Smooth muscle cell (in vitro differentiated cells): ENCODE data around the gene MYPOP. TPM values are rescaled to one million over a fixed set of nuclear protein-coding genes. Genes with fewer than 3 reads are reported as not detected.

Experiments used
- DNase-seq: peaks from one replicate; lab custom pipeline; 2025; ENCODE audit not compliant: unreplicated experiment; lab: John Stamatoyannopoulos, UW
- H2AFZ ChIP-seq: fragments of 200-600 bp; sonication (generic); 2 replicates; pipeline ENCODE4 v1.6.0; 2016; ENCODE audit warnings: antibody characterized with exemption, low read depth, mild to moderate bottlenecking
- H3F3A ChIP-seq: fragments of 200-600 bp; sonication (generic); 2 replicates; pipeline ENCODE4 v1.6.0; 2017; ENCODE audit warnings: antibody characterized with exemption, low read depth
- H3K27ac ChIP-seq: fragments of 200-600 bp; sonication (generic); 2 replicates; pipeline ENCODE4 v1.5.1; 2016; ENCODE audit warnings: low read depth, mild to moderate bottlenecking
- H3K27me3 ChIP-seq: fragments of 200-600 bp; sonication (generic); 2 replicates; pipeline ENCODE4 v1.6.1; 2016; ENCODE audit warnings: low read depth, mild to moderate bottlenecking
- H3K36me3 ChIP-seq: fragments of 200-600 bp; sonication (generic); 2 replicates; pipeline ENCODE4 v1.5.1; 2016; ENCODE audit warnings: low read depth
- H3K4me1 ChIP-seq: fragments of 200-600 bp; sonication (generic); 2 replicates; pipeline ENCODE4 v1.5.1; 2016; ENCODE audit warnings: low read depth
- H3K4me2 ChIP-seq: fragments of 200-600 bp; sonication (generic); 2 replicates; pipeline ENCODE4 v1.6.0; 2016; ENCODE audit warnings: mild to moderate bottlenecking
- H3K4me3 ChIP-seq: fragments of 200-600 bp; sonication (generic); 2 replicates; pipeline ENCODE4 v1.5.1; 2016; ENCODE audit warnings: mild to moderate bottlenecking
- H3K79me2 ChIP-seq: fragments of 200-600 bp; sonication (generic); 2 replicates; pipeline ENCODE4 v1.6.0; 2016; ENCODE audit warnings: low read depth, mild to moderate bottlenecking
- H3K9ac ChIP-seq: fragments of 200-600 bp; sonication (generic); 2 replicates; pipeline ENCODE4 v1.6.0; 2016; ENCODE audit warnings: low read depth
- H3K9me3 ChIP-seq: fragments of 200-600 bp; sonication (generic); replicated peaks from 2 replicates; pipeline ENCODE4 v1.5.1; 2016; ENCODE audit warnings: low read depth
- H4K20me1 ChIP-seq: fragments of 200-600 bp; sonication (generic); 2 replicates; pipeline ENCODE4 v1.6.0; 2016; ENCODE audit warnings: low read depth
- WGBS: methylation state at CpG from one replicate; pipeline ENCODE4 v1.1.7; 2016; ENCODE audit warnings: low lambda C conversion rate; 5-methylcytosine and 5-hydroxymethylcytosine counted together
- polyA plus RNA-seq: library from polyadenylated mRNA; unstranded; fragments of >200 nt; fragmentation: Nextera tagmentation; extraction: Ambion mirVana; gene quantifications from 2 replicates; pipeline ENCODE4 v1.2.1, GENCODE V29; 2016
- total RNA-seq: library from RNA; depleted of rRNA; stranded (reverse); fragments of >200 nt; gene quantifications from 2 replicates; pipeline ENCODE4 v1.2.3, GENCODE V29; 2014
- TF ChIP-seq, protein P1 (sequence below): fragments of 200-600 bp; sonication (generic); IDR thresholded peaks from 2 replicates; pipeline ENCODE4 v1.5.1; 2017; ENCODE audit warnings: borderline replicate concordance, mild to moderate bottlenecking, antibody characterized with exemption; ENCODE audit not compliant: insufficient read depth, poor library complexity, severe bottlenecking

MYPOP gene
- total and polyA plus RNA-seq, 2 experiments from 2014 or later: 1.6 to 2.1 TPM

DNA sequence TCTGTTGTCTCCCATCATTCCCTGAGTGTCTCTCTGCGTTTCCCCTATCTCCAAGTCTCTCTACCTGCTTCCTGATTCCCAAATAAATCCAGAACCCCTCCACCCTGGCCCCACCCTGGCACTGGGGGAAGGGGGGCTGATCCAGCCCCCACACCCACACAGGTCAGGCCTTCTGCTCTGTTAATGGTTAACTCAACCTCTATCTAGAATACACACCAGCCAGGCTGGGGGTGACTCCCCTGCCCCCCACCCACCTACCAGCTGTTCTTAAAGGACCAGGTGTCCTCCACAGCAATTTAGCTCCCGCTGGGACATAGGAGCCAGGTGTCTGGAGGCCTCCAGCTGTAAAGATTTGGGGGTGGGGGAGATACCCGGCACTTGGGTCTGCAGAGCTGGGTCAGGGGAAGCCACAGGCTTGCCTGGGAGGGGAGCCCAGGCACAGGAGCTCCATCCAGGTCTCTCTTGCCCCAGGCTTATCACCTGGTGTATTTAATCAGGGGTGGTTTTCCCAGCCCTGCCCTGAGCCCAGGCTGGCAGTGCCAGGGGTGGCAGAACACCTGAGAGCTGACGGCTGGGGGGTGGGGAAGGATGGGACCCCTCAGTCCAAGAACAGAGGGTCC lies 20.4 kb downstream of the MYPOP start:
- Histone ChIP-seq H3K4me1 (peaks cover 18% of the 10 kb centered on the region), H3K9me3 (no peaks in the 10 kb centered on the region), H2AFZ (no peak overlapping the region), H3K79me2 (peaks cover 18% of the 10 kb centered on the region), H4K20me1 (peaks cover 23% of the 10 kb centered on the region), H3K4me2 (peak overlapping the region; percentile 81), H3K27me3 (no peaks in the 10 kb centered on the region), H3F3A (no peaks in the 10 kb centered on the region), H3K27ac (no peak overlapping the region), H3K4me3 (peak overlapping the region; percentile 27), H3K36me3 (no peaks in the 10 kb centered on the region), H3K9ac (no peak overlapping the region)
- no peak for DNase-seq
- TF ChIP-seq, protein P1, sequence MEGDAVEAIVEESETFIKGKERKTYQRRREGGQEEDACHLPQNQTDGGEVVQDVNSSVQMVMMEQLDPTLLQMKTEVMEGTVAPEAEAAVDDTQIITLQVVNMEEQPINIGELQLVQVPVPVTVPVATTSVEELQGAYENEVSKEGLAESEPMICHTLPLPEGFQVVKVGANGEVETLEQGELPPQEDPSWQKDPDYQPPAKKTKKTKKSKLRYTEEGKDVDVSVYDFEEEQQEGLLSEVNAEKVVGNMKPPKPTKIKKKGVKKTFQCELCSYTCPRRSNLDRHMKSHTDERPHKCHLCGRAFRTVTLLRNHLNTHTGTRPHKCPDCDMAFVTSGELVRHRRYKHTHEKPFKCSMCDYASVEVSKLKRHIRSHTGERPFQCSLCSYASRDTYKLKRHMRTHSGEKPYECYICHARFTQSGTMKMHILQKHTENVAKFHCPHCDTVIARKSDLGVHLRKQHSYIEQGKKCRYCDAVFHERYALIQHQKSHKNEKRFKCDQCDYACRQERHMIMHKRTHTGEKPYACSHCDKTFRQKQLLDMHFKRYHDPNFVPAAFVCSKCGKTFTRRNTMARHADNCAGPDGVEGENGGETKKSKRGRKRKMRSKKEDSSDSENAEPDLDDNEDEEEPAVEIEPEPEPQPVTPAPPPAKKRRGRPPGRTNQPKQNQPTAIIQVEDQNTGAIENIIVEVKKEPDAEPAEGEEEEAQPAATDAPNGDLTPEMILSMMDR: no peak
- WGBS: 34% methylated on average over 4 of the region's 4 CpGs

DNA sequence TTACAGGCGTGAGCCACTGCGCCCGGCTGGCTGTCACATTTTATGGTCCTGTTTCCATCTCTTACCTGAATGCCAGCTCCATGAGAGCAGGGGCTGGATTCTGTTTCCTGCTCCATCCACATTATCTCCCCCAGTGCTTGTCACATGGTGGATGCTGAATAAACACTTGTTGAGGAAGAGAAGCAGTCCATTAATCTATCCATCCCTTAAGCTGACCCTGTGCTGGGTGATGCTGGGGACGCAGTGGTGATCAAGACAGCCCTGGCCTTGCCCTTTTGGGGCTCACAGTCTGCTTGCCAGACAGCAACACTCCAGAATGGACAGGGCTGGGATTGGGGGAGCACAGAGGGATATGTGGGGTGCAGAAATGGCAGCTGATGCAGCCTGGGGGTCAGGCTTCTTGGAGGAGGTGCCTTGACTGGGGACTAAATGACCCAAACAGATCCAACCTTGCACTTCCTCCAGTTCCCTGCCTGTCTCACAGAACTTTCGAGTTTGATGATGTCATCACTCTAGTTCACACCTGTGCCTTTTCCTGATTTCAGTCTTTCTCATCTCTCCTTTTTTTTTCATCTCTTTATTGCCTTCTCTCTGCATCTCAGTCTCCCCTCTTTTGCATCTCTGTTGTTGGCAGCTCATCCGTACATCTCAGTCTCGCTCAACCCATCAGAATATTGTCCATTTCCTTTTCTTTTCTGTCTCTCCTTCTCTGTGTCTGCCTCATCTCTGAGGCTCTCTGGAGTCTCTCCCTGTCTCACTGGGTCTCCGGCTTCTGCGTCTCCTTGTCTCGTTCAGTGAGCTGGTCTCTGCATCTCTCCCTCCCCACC lies 21.1 kb downstream of the MYPOP start:
- Histone ChIP-seq H3K9ac (no peak overlapping the region), H3K4me2 (no peak overlapping the region), H2AFZ (no peak overlapping the region), H4K20me1 (peaks cover 23% of the 10 kb centered on the region), H3K4me3 (no peak overlapping the region), H3K36me3 (no peaks in the 10 kb centered on the region), H3K27me3 (no peaks in the 10 kb centered on the region), H3K4me1 (peaks cover 24% of the 10 kb centered on the region), H3K79me2 (peaks cover 18% of the 10 kb centered on the region), H3F3A (no peaks in the 10 kb centered on the region), H3K9me3 (no peaks in the 10 kb centered on the region), H3K27ac (no peak overlapping the region)
- WGBS: 69% methylated on average over 10 of the region's 10 CpGs
- DNase-seq: no peak
- TF ChIP-seq, protein P1: no peak

DNA sequence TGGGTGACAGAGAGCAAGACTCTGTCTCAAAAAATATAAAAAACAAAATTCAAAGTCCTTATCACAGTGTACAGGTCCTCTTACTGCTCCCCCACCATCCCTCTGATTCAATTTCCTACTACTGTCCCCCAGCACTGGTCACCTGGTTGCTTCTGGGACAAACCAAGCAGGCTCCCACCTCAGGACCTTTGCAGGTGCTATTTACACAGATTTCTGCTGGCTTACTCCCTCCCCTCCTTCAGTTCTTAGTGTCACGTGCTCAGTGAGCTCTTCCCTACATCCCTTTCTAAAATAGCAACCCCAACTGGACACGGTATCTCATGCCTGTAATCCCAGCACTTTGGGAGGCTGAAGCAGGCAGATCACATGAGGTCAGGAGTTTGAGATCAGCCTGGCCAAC lies 22.4 kb downstream of the MYPOP start:
- peaks cover 18% of the 10 kb centered on the region for H4K20me1 ChIP-seq
- DNase-seq: no peak
- 82% methylated on average over 2 of the region's 2 CpGs for WGBS
- H3F3A ChIP-seq: no peaks in the 10 kb centered on the region
- peaks cover 13% of the 10 kb centered on the region for H3K79me2 ChIP-seq
- H3K9me3 ChIP-seq: no peaks in the 10 kb centered on the region
- no peak overlapping the region for H3K4me2 ChIP-seq
- H3K27me3 ChIP-seq: no peaks in the 10 kb centered on the region
- H3K9ac ChIP-seq: no peak overlapping the region
- TF ChIP-seq, protein P1: no peak
- no peak overlapping the region for H3K27ac ChIP-seq
- H2AFZ ChIP-seq: no peak overlapping the region
- no peaks in the 10 kb centered on the region for H3K36me3 ChIP-seq
- no peak overlapping the region for H3K4me3 ChIP-seq
- peaks cover 23% of the 10 kb centered on the region for H3K4me1 ChIP-seq
